Liver (tissue), 9 donors: ENCODE measurements around the gene RTF1. TPM values are rescaled to one million over a fixed set of nuclear protein-coding genes. Genes with fewer than 3 reads are reported as not detected.

ENCODE experiments used
- DNase-seq: peaks from one replicate; pipeline ENCODE4 v3.0.0-alpha.2; 2017; ENCODE audit warnings: low spot score
- H3K27ac ChIP-seq, 2 donors: one replicate each; pipeline ENCODE4 v1.7.0; 2013; ENCODE audit warnings: inconsistent platforms in 2 of 2, low read length in 2 of 2, control low read depth in 1 of 2, low read depth in 1 of 2, mild to moderate bottlenecking in 1 of 2
- H3K27me3 ChIP-seq, 4 donors: one replicate each; pipeline versions ENCODE4 v1.6.1 to v1.7.0; 2013; ENCODE audit warnings: low read length in 3 of 4, inconsistent platforms in 1 of 4, mild to moderate bottlenecking in 1 of 4, moderate library complexity in 1 of 4; ENCODE audit not compliant: control insufficient read depth in 4 of 4, insufficient read depth in 4 of 4
- H3K36me3 ChIP-seq, 4 donors: one replicate each; pipeline versions ENCODE4 v1.6.1 to v1.7.0; 2013; ENCODE audit warnings: low read length in 3 of 4, mild to moderate bottlenecking in 3 of 4, low read depth in 1 of 4, moderate library complexity in 1 of 4; ENCODE audit not compliant: control insufficient read depth in 4 of 4, insufficient read depth in 3 of 4
- H3K4me1 ChIP-seq, 4 donors: one replicate each; pipeline versions ENCODE4 v1.6.1 to v1.7.0; 2013; ENCODE audit warnings: low read length in 3 of 4, mild to moderate bottlenecking in 3 of 4, moderate library complexity in 1 of 4; ENCODE audit not compliant: control insufficient read depth in 4 of 4, insufficient read depth in 4 of 4
- H3K4me3 ChIP-seq, 3 donors: one replicate each; pipeline versions ENCODE4 v1.6.1 to v1.7.0; 2013; ENCODE audit warnings: low read length in 3 of 3, control low read depth in 1 of 3, low read depth in 1 of 3, mild to moderate bottlenecking in 1 of 3
- H3K9ac ChIP-seq, 2 donors: one replicate each; pipeline ENCODE4 v1.7.0; 2013; ENCODE audit warnings: low read length in 2 of 2, mild to moderate bottlenecking in 2 of 2, moderate library complexity in 2 of 2, control low read depth in 1 of 2, low read depth in 1 of 2
- H3K9me3 ChIP-seq, 4 donors: one replicate each; pipeline versions ENCODE4 v1.6.1 to v1.7.0; 2013; ENCODE audit warnings: low read length in 3 of 4; ENCODE audit not compliant: control insufficient read depth in 4 of 4
- EGR1 ChIP-seq, 2 donors: IDR thresholded peaks; 2 replicates each; pipeline ENCODE4 v1.6.1; 2016 to 2018; ENCODE audit warnings: antibody characterized with exemption in 2 of 2, low read depth in 2 of 2
- FOXA1 ChIP-seq: IDR thresholded peaks from 2 replicates; pipeline ENCODE4 v1.6.1; 2016; ENCODE audit warnings: antibody characterized with exemption
- FOXA2 ChIP-seq: IDR thresholded peaks from 2 replicates; pipeline ENCODE4 v1.6.1; 2016; ENCODE audit warnings: antibody characterized with exemption
- GABPA ChIP-seq, 2 donors: IDR thresholded peaks in 1 of 2; conservative IDR thresholded peaks in 1 of 2; 2 replicates each; pipeline ENCODE4 v1.6.1; 2016; ENCODE audit warnings: antibody characterized with exemption in 2 of 2, mild to moderate bottlenecking in 1 of 2, moderate library complexity in 1 of 2
- HNF4A ChIP-seq, 2 donors: conservative IDR thresholded peaks; 2 replicates each; pipeline ENCODE4 v1.6.1; 2016; ENCODE audit warnings: antibody characterized with exemption in 2 of 2, mild to moderate bottlenecking in 2 of 2
- HNF4G ChIP-seq: IDR thresholded peaks from 2 replicates; pipeline ENCODE4 v1.6.1; 2016; ENCODE audit warnings: antibody characterized with exemption
- JUND ChIP-seq, 2 donors: IDR thresholded peaks; 2 replicates each; pipeline ENCODE4 v1.6.1; 2016; ENCODE audit warnings: antibody characterized with exemption in 2 of 2
- NR2F2 ChIP-seq: IDR thresholded peaks from 2 replicates; pipeline ENCODE4 v1.6.1; 2016; ENCODE audit warnings: antibody characterized with exemption
- RAD21 ChIP-seq, 2 donors: IDR thresholded peaks; 2 replicates each; pipeline ENCODE4 v1.6.1; 2016; ENCODE audit warnings: antibody characterized with exemption in 2 of 2, mild to moderate bottlenecking in 2 of 2
- RXRA ChIP-seq, 2 donors: IDR thresholded peaks; 2 replicates each; pipeline ENCODE4 v1.6.1; 2017 to 2018; ENCODE audit warnings: antibody characterized with exemption in 2 of 2, mild to moderate bottlenecking in 1 of 2
- SP1 ChIP-seq: IDR thresholded peaks from 2 replicates; pipeline ENCODE4 v1.6.1; 2018; ENCODE audit warnings: antibody characterized with exemption, mild to moderate bottlenecking
- TAF1 ChIP-seq: conservative IDR thresholded peaks from 2 replicates; pipeline ENCODE4 v1.6.1; 2016; ENCODE audit warnings: antibody characterized with exemption, mild to moderate bottlenecking
- YY1 ChIP-seq: IDR thresholded peaks from 2 replicates; pipeline ENCODE4 v1.6.1; 2016; ENCODE audit warnings: antibody characterized with exemption, mild to moderate bottlenecking
- WGBS: extraction: QIAGEN DNeasy Blood & Tissue Kit; methylation state at CpG from one replicate; pipeline ENCODE4 v1.1.7; 2013; 5-methylcytosine and 5-hydroxymethylcytosine counted together
- polyA plus RNA-seq, 2 donors: library from polyadenylated mRNA; stranded (reverse) in 1 of 2; unstranded in 1 of 2; fragments of 200-250 nt in 1 of 2; fragments of >200 nt in 1 of 2; fragmentation: Nextera tagmentation in 1 of 2; extraction: Ambion mirVana in 1 of 2; gene quantifications; one replicate each; pipeline versions ENCODE4 v1.2.1 to v1.2.3, GENCODE V29; 2013 to 2015
- total RNA-seq, 2 donors: library from RNA; depleted of rRNA; stranded (reverse); fragments of >200 nt; gene quantifications; one replicate each; pipeline ENCODE4 v1.2.3, GENCODE V29; 2014
- TF ChIP-seq, protein P1 (sequence below): IDR thresholded peaks from 2 replicates; pipeline ENCODE4 v1.6.1; 2016; ENCODE audit warnings: antibody characterized with exemption
- TF ChIP-seq, protein P2 (sequence below): fragments of 150-350 bp; IDR thresholded peaks from 2 replicates; pipeline ENCODE4 v1.5.1; 2017; ENCODE audit warnings: improper control_type of control experiment, low read depth, low read length; ENCODE audit not compliant: missing input control
- TF ChIP-seq, protein P3 (sequence below): IDR thresholded peaks from 2 replicates; pipeline ENCODE4 v1.6.1; 2016; ENCODE audit warnings: antibody characterized with exemption, mild to moderate bottlenecking
- TF ChIP-seq, protein P4 (sequence below): IDR thresholded peaks from 2 replicates; pipeline ENCODE4 v1.6.1; 2016; ENCODE audit warnings: antibody characterized with exemption
- donor health status: healthy.
- donor health status: healthy.
- donor health status: healthy.
- donor health status: healthy.
- donor health status: healthy.

Gene RTF1
- total and polyA plus RNA-seq, 4 donors = 8.3 to 37.7 (median 12.1) TPM

DNA sequence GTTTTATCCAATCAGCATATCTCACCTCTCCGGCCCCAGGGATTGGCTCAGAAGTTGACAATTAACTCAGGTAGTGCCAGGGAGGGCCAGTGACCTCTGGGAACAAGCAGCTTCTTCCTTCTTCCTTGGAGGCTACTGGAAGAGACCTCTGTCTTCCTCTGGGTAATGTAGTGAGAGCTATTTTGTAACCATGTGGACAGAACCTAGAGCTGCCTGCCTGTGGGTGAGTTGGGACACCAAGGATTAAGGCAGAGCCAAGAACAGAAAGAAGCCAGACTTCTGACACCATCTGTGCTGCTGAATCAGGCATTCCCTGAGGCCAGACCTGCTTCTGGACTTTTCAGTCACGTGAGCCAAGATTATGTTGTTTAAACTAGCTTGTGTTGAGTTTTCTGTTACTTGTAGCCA is 8.7 kb upstream of the RTF1 start:
- TF ChIP-seq, protein P1, sequence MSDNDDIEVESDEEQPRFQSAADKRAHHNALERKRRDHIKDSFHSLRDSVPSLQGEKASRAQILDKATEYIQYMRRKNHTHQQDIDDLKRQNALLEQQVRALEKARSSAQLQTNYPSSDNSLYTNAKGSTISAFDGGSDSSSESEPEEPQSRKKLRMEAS = no peak
- TF ChIP-seq FOXA2 (no peak), FOXA1 (no peak), YY1 (no peak), JUND (IDR thresholded peaks at IDR 0.05) (no peak), SP1 (no peak), HNF4A (conservative IDR thresholded peaks at IDR 0.05) (no peak), GABPA (IDR thresholded peaks at IDR 0.05 in 1 of 2, conservative IDR thresholded peaks at IDR 0.05 in 1 of 2) (no peak), NR2F2 (no peak)
- TF ChIP-seq, protein P2, sequence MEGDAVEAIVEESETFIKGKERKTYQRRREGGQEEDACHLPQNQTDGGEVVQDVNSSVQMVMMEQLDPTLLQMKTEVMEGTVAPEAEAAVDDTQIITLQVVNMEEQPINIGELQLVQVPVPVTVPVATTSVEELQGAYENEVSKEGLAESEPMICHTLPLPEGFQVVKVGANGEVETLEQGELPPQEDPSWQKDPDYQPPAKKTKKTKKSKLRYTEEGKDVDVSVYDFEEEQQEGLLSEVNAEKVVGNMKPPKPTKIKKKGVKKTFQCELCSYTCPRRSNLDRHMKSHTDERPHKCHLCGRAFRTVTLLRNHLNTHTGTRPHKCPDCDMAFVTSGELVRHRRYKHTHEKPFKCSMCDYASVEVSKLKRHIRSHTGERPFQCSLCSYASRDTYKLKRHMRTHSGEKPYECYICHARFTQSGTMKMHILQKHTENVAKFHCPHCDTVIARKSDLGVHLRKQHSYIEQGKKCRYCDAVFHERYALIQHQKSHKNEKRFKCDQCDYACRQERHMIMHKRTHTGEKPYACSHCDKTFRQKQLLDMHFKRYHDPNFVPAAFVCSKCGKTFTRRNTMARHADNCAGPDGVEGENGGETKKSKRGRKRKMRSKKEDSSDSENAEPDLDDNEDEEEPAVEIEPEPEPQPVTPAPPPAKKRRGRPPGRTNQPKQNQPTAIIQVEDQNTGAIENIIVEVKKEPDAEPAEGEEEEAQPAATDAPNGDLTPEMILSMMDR = no peak
- Histone ChIP-seq H3K27ac (no peak overlapping the region), H3K4me3 (no peak overlapping the region), H3K9me3 (no peaks in the 10 kb centered on the region), H3K36me3 (no peaks in the 10 kb centered on the region), H3K27me3 (no peaks in the 10 kb centered on the region), H3K4me1 (peaks cover 0 to 2% (median 0%) of the 10 kb centered on the region in 4 donors), H3K9ac (no peak overlapping the region)
- 82% methylated on average over 2 of the region's 2 CpGs for WGBS
- DNase-seq = no peak

DNA sequence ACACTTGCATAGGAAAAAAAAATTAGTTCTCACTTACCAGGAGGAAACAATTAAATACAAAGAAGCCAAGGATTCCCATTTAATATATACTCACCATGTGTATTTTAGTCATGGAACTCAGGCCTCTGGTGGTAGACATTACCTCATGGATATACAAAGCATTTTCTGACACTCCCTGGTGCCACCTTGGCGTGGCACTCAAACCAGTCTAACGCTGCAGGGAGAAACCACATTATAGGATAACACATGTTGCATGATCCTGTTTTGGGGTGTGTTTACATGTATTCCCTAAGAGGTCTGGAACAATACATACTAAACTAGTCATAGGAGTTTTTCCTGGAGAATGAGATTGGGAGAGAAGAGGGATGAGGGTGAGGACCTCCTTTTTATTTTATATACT is 5.9 kb upstream of the RTF1 start:
- Histone ChIP-seq H3K4me1 (peaks cover 0 to 4% (median under 1%) of the 10 kb centered on the region in 4 donors), H3K27ac (no peak overlapping the region), H3K4me3 (no peak overlapping the region), H3K27me3 (no peaks in the 10 kb centered on the region), H3K9ac (no peak overlapping the region), H3K36me3 (no peaks in the 10 kb centered on the region), H3K9me3 (no peaks in the 10 kb centered on the region)
- WGBS = 88% methylated on average over 2 of the region's 2 CpGs
- DNase-seq = no peak
- TF ChIP-seq, protein P1 = no peak
- TF ChIP-seq, protein P3, sequence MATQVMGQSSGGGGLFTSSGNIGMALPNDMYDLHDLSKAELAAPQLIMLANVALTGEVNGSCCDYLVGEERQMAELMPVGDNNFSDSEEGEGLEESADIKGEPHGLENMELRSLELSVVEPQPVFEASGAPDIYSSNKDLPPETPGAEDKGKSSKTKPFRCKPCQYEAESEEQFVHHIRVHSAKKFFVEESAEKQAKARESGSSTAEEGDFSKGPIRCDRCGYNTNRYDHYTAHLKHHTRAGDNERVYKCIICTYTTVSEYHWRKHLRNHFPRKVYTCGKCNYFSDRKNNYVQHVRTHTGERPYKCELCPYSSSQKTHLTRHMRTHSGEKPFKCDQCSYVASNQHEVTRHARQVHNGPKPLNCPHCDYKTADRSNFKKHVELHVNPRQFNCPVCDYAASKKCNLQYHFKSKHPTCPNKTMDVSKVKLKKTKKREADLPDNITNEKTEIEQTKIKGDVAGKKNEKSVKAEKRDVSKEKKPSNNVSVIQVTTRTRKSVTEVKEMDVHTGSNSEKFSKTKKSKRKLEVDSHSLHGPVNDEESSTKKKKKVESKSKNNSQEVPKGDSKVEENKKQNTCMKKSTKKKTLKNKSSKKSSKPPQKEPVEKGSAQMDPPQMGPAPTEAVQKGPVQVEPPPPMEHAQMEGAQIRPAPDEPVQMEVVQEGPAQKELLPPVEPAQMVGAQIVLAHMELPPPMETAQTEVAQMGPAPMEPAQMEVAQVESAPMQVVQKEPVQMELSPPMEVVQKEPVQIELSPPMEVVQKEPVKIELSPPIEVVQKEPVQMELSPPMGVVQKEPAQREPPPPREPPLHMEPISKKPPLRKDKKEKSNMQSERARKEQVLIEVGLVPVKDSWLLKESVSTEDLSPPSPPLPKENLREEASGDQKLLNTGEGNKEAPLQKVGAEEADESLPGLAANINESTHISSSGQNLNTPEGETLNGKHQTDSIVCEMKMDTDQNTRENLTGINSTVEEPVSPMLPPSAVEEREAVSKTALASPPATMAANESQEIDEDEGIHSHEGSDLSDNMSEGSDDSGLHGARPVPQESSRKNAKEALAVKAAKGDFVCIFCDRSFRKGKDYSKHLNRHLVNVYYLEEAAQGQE = no peak
- TF ChIP-seq TAF1 (no peak), GABPA (IDR thresholded peaks at IDR 0.05 in 1 of 2, conservative IDR thresholded peaks at IDR 0.05 in 1 of 2) (no peak), RAD21 (IDR thresholded peaks at IDR 0.05) (no peak), RXRA (IDR thresholded peaks at IDR 0.05) (no peak), FOXA1 (no peak), JUND (IDR thresholded peaks at IDR 0.05) (no peak), FOXA2 (no peak), SP1 (no peak), HNF4A (conservative IDR thresholded peaks at IDR 0.05) (no peak), EGR1 (IDR thresholded peaks at IDR 0.05; ENCODE audit: low read depth in 2 of 2) (no peak), HNF4G (no peak)
- TF ChIP-seq, protein P4, sequence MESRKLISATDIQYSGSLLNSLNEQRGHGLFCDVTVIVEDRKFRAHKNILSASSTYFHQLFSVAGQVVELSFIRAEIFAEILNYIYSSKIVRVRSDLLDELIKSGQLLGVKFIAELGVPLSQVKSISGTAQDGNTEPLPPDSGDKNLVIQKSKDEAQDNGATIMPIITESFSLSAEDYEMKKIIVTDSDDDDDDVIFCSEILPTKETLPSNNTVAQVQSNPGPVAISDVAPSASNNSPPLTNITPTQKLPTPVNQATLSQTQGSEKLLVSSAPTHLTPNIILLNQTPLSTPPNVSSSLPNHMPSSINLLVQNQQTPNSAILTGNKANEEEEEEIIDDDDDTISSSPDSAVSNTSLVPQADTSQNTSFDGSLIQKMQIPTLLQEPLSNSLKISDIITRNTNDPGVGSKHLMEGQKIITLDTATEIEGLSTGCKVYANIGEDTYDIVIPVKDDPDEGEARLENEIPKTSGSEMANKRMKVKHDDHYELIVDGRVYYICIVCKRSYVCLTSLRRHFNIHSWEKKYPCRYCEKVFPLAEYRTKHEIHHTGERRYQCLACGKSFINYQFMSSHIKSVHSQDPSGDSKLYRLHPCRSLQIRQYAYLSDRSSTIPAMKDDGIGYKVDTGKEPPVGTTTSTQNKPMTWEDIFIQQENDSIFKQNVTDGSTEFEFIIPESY = no peak
- TF ChIP-seq, protein P2 = no peak
